Panc1 (cell line): Measurements from ENCODE around the gene PHF24. TPM values are rescaled to one million over a fixed set of nuclear protein-coding genes. Genes with fewer than 3 reads are reported as not detected.
A peak's percentile ranks its signal among the peaks of the same experiment; 100 is the strongest.
"Not testable (repeated sequence)": the region's sequence is repeated elsewhere in the genome, so short reads cannot be mapped to it uniquely, and the experiment has no call there.

ENCODE experiments used
- ATAC-seq: fragments of 200-7000 bp; cut with Tn5 transposase; 2 replicates; pipeline ENCODE4 v1.9.1; 2020; ENCODE audit warnings: mild to moderate bottlenecking, moderate library complexity
- BruUV-seq: library from RNA; stranded (reverse); fragments of 400-500 nt; replicated peaks from 2 replicates; lab custom pipeline; 2021; lab: Mats Ljungman, UMichigan
- CTCF ChIA-PET: fragments of 300-600 bp; sonication (Branson Sonifier 250); formaldehyde crosslinking; loops from one replicate; lab custom pipeline; 2022; ENCODE audit warnings: antibody characterized with exemption; lab: Charles Lee
- POLR2A ChIA-PET: fragments of 300-600 bp; sonication (Branson Sonifier 250); formaldehyde crosslinking; loops from one replicate; lab custom pipeline; 2022; ENCODE audit warnings: antibody characterized with exemption; lab: Charles Lee
- DNase-seq: peaks from one replicate; pipeline ENCODE4 v3.0.0-alpha.2; 2010; ENCODE audit warnings: low read depth, low spot score
- H3K27ac ChIP-seq: 2 replicates; pipeline ENCODE4 v1.5.1; 2011; ENCODE audit warnings: mild to moderate bottlenecking, low read length, inconsistent platforms
- H3K27me3 ChIP-seq: fragments of 200-500 bp; sonication (Bioruptor generic); 2 replicates; pipeline ENCODE4 v1.6.0; 2014; ENCODE audit warnings: low read length, inconsistent platforms; ENCODE audit not compliant: control insufficient read depth, insufficient read depth
- H3K36me3 ChIP-seq: fragments of 200-500 bp; sonication (Bioruptor generic); 2 replicates; pipeline ENCODE4 v1.5.1; 2014; ENCODE audit warnings: inconsistent platforms, mild to moderate bottlenecking, low read length, moderate library complexity; ENCODE audit not compliant: control insufficient read depth, insufficient read depth
- H3K4me1 ChIP-seq: 2 replicates; pipeline ENCODE4 v1.5.1; 2011; ENCODE audit warnings: inconsistent platforms, mild to moderate bottlenecking, low read length, moderate library complexity; ENCODE audit not compliant: control insufficient read depth, insufficient read depth
- H3K4me3 ChIP-seq, 2 experiments: 2 replicates each; pipeline ENCODE4 v1.5.1; 2011 to 2012; ENCODE audit warnings: low read depth in 2 of 2, low read length in 2 of 2, mild to moderate bottlenecking in 2 of 2, inconsistent platforms in 1 of 2, moderate library complexity in 1 of 2
- H3K9me3 ChIP-seq: fragments of 200-500 bp; sonication (Bioruptor generic); 2 replicates; pipeline ENCODE4 v1.5.1; 2014; ENCODE audit warnings: low read depth, mild to moderate bottlenecking, inconsistent platforms, low read length, moderate library complexity; ENCODE audit not compliant: control insufficient read depth, insufficient read depth
- CTCF ChIP-seq: fragments of 450-650 bp; IDR thresholded peaks from 2 replicates; pipeline ENCODE4 v1.5.1; 2017; ENCODE audit warnings: mild to moderate bottlenecking
- POLR2AphosphoS5 ChIP-seq: IDR thresholded peaks from 2 replicates; pipeline ENCODE4 v1.6.1; 2012; ENCODE audit warnings: mild to moderate bottlenecking, low read depth, low read length, moderate library complexity
- REST ChIP-seq, 2 experiments: IDR thresholded peaks; 2 replicates each; pipeline ENCODE4 v1.6.1; 2011 to 2012; ENCODE audit warnings: low read depth in 2 of 2, control low read depth in 1 of 2, low read length in 1 of 2, mild to moderate bottlenecking in 1 of 2, moderate library complexity in 1 of 2; ENCODE audit not compliant: insufficient read depth in 1 of 2
- SIN3A ChIP-seq: IDR thresholded peaks from 2 replicates; pipeline ENCODE4 v1.6.1; 2012; ENCODE audit warnings: low read depth, mild to moderate bottlenecking, low read length, moderate library complexity, borderline replicate concordance; ENCODE audit not compliant: insufficient read depth
- TCF7L2 ChIP-seq: IDR thresholded peaks from 2 replicates; pipeline ENCODE4 v1.6.1; 2011; ENCODE audit warnings: mild to moderate bottlenecking, low read depth, low read length, inconsistent platforms
- in situ Hi-C: cut with HindIII; loops from 2 replicates; pipeline ENCODE4 v1.10.0; 2016; ENCODE audit warnings: low sequenced_read_pairs, low pct_unique_long_range_greater_than_20kb
- intact Hi-C: fragments of 100-400 bp; cut with micrococcal nuclease; formaldehyde crosslinking; loops from one replicate; pipeline ENCODE4 v1.10.0; 2022; ENCODE audit not compliant: unreplicated experiment
- total RNA-seq: library from RNA; stranded (reverse); gene quantifications from one replicate; pipeline ENCODE4 v1.2.1, GENCODE V29; 2021; ENCODE audit not compliant: unreplicated experiment

The PHF24 gene
- total RNA-seq, 1 experiment from 2014 or later = 0.08 TPM

- Histone ChIP-seq H3K9me3 (peaks cover 6% of the 10 kb centered on the region; the same call in 1 of the 2 replicates), H3K36me3 (no peaks in the 10 kb centered on the region), H3K27ac (no peak overlapping the region), H3K4me1 (no peaks in the 10 kb centered on the region), H3K4me3 (no peak overlapping the region), H3K27me3 (peaks cover 16% of the 10 kb centered on the region)
- CTCF ChIA-PET = interaction anchor here (1.0 to 1.3 kb wide), 2 partner anchors 29 to 36 kb away, joined by 3 to 6 read pairs; no protein-coding TSS in a partner anchor
- POLR2A ChIA-PET = no interaction called here
- intact Hi-C loops (no loop called here), in situ Hi-C loops (no loop called here)
- TF ChIP-seq CTCF (no peak), TCF7L2 (no peak), REST (IDR thresholded peaks at IDR 0.05; ENCODE audit: insufficient read depth in 1 of 2, low read depth in 2 of 2, low read length in 1 of 2) (no peak), SIN3A (no peak), POLR2AphosphoS5 (no peak)
- ATAC-seq (no peak), DNase-seq (no peak)
- BruUV-seq = no TSS peak
These were observed 29.2 kb upstream of the PHF24 start for GRCh38 chr9:34928921-34929320.

GRCh38 chr9:34929506-34930102 is 28.5 kb upstream of the PHF24 start:
- in situ Hi-C loops = no loop called here
- Histone ChIP-seq H3K9me3 (peaks cover 6% of the 10 kb centered on the region; the same call in 1 of the 2 replicates), H3K27me3 (peaks cover 16% of the 10 kb centered on the region), H3K4me1 (no peaks in the 10 kb centered on the region), H3K36me3 (no peaks in the 10 kb centered on the region), H3K27ac (no peak overlapping the region), H3K4me3 (no peak overlapping the region)
- no TSS peak for BruUV-seq
- peak; percentile 78 for ATAC-seq
- peak; percentile 2 for DNase-seq
- CTCF ChIA-PET = interaction anchor here (0.7 to 1.3 kb wide), 3 partner anchors 30 to 1204 kb away, joined by 3 to 6 read pairs (median 3); no protein-coding TSS in a partner anchor
- no peak for TF ChIP-seq REST (IDR thresholded peaks at IDR 0.05; ENCODE audit: insufficient read depth in 1 of 2, low read depth in 2 of 2, low read length in 1 of 2)
- no peak for TF ChIP-seq TCF7L2
- no peak for TF ChIP-seq SIN3A
- peak; percentile 82 for TF ChIP-seq CTCF
- intact Hi-C loops = no loop called here
- POLR2A ChIA-PET = no interaction called here

GRCh38 chr9:34939989-34940388 is 18.1 kb upstream of the PHF24 start:
- intact Hi-C loops, ATAC-seq, DNase-seq, H3K4me1 ChIP-seq, H3K27ac ChIP-seq, POLR2A ChIA-PET, BruUV-seq, H3K36me3 ChIP-seq, CTCF ChIA-PET, H3K4me3 ChIP-seq, in situ Hi-C loops, H3K27me3 ChIP-seq, H3K9me3 ChIP-seq: not testable (repeated sequence)
